Pons (tissue), 1 donor: ENCODE results near the gene ABI1.
A peak's percentile ranks its signal among the peaks of the same experiment; 100 is the strongest.

ENCODE experiments used
- DNase-seq: peaks from one replicate; pipeline ENCODE4 v3.0.0-alpha.2; 2016; ENCODE audit warnings: low spot score

Gene ABI1

GRCh38 chr10:26714415-26715136 lies 146.2 kb downstream of the ABI1 start:
- no peak for DNase-seq

GRCh38 chr10:26711324-26711723 lies 149.4 kb downstream of the ABI1 start:
- no peak for DNase-seq

- DNase-seq: no peak
These were observed 153.8 kb downstream of the ABI1 start for GRCh38 chr10:26706936-26707335.

- no peak for DNase-seq
These were observed 154.6 kb downstream of the ABI1 start for GRCh38 chr10:26706206-26706605.

- DNase-seq: no peak
These were observed 156.8 kb downstream of the ABI1 start for GRCh38 chr10:26703974-26704373.

GRCh38 chr10:26703096-26703495 lies 157.7 kb downstream of the ABI1 start:
- DNase-seq: no peak

- no peak for DNase-seq
These were observed 159.7 kb downstream of the ABI1 start for GRCh38 chr10:26700884-26701630.

GRCh38 chr10:26699631-26700030 lies 161.1 kb downstream of the ABI1 start:
- no peak for DNase-seq

- DNase-seq: no peak
These were observed 161.8 kb downstream of the ABI1 start for GRCh38 chr10:26698909-26699308.

GRCh38 chr10:26697922-26698608 lies 162.7 kb downstream of the ABI1 start:
- DNase-seq: no peak

- DNase-seq: peak; percentile 73
These were observed 163.4 kb downstream of the ABI1 start, which contains the start of gene PDSS1 for GRCh38 chr10:26697163-26697921. Gene PDSS1 (plus strand): TSS chr10:26697701. CDS start chr10:26697712, 11 bp downstream.

- DNase-seq: no peak
These were observed 164.0 kb downstream of the ABI1 start for GRCh38 chr10:26696786-26697162.
